D721Med (cell line): Measurements from ENCODE around the gene AGPS.
"Not testable (repeated sequence)": the region's sequence is repeated elsewhere in the genome, so short reads cannot be mapped to it uniquely, and the experiment has no call there.

Source experiments
- DNase-seq: peaks from one replicate; pipeline ENCODE4 v3.0.0; 2011; ENCODE audit warnings: low spot score; ENCODE audit not compliant: insufficient read length
- FAIRE-seq: peaks from 2 replicates; lab custom pipeline; 2011; peaks lifted over from hg19 to GRCh38; lab: Jason Lieb, UNC
- TF ChIP-seq, protein P1 (sequence below): IDR thresholded peaks from 2 replicates; pipeline ENCODE4 v1.5.1; 2012; ENCODE audit warnings: mild to moderate bottlenecking, control low read depth; ENCODE audit not compliant: insufficient read depth; ENCODE audit errors: missing control alignments

The AGPS gene

DNA sequence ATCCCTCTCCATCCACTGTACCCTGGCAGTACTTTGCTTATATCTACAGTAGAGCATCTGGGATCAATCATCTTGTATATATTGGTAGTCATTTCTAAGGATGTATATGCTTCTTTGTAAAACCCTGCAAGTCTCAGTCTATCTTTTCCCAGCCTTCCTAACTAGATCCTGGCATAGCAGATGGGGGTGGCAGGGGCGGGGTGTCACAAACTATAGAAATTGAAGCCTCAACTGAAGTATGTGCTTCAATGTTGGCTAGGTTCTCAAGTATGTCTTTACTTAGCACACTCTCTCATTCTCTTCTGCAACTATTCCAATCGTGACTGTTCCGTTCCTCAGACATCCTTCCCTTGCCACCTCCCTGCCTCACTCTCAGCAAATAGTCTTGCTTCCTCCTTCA, 30.1 kb upstream of the AGPS start:
- FAIRE-seq = no peak
- DNase-seq = no peak
- TF ChIP-seq, protein P1, sequence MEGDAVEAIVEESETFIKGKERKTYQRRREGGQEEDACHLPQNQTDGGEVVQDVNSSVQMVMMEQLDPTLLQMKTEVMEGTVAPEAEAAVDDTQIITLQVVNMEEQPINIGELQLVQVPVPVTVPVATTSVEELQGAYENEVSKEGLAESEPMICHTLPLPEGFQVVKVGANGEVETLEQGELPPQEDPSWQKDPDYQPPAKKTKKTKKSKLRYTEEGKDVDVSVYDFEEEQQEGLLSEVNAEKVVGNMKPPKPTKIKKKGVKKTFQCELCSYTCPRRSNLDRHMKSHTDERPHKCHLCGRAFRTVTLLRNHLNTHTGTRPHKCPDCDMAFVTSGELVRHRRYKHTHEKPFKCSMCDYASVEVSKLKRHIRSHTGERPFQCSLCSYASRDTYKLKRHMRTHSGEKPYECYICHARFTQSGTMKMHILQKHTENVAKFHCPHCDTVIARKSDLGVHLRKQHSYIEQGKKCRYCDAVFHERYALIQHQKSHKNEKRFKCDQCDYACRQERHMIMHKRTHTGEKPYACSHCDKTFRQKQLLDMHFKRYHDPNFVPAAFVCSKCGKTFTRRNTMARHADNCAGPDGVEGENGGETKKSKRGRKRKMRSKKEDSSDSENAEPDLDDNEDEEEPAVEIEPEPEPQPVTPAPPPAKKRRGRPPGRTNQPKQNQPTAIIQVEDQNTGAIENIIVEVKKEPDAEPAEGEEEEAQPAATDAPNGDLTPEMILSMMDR = no peak

GRCh38 chr2:177363332-177363731, 29.2 kb upstream of the AGPS start:
- TF ChIP-seq, protein P1 = no peak
- DNase-seq = no peak
- FAIRE-seq = no peak

- FAIRE-seq, DNase-seq: not testable (repeated sequence)
These were observed 26.8 kb upstream of the AGPS start for GRCh38 chr2:177365764-177366163.

DNA sequence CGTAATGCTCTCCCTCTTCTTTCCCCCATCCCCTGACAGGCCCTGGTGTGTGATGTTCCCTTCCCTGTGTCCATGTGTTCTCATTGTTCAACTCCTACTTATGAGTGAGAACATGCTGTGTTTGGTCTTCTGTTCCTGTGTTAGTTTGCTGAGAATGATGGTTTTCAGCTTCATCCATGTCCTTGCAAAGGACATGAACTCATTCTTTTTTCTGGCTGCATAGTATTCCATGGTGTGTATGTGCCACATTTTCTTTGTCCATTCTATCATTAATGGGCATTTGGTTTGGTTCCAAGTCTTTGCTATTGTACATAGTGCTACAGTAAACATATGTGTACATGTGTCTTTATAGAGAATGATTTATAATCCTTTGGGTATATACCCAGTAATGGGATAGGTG, 24.6 kb upstream of the AGPS start:
- DNase-seq, FAIRE-seq: not testable (repeated sequence)

- no peak for FAIRE-seq
- TF ChIP-seq, protein P1 = no peak
- no peak for DNase-seq
These were observed 13.2 kb upstream of the AGPS start for GRCh38 chr2:177379354-177379753.

GRCh38 chr2:177380181-177380580, 12.4 kb upstream of the AGPS start:
- DNase-seq (no peak), FAIRE-seq (no peak)
- TF ChIP-seq, protein P1 = no peak

GRCh38 chr2:177383935-177384334, 8.6 kb upstream of the AGPS start:
- DNase-seq = no peak
- FAIRE-seq = no peak
- TF ChIP-seq, protein P1 = no peak

GRCh38 chr2:177385151-177385550, 7.4 kb upstream of the AGPS start:
- FAIRE-seq (no peak), DNase-seq (no peak)
- TF ChIP-seq, protein P1 = no peak
